H9 (cell line): ENCODE results near the gene DLX6. TPM values are rescaled to one million over a fixed set of nuclear protein-coding genes. Genes with fewer than 3 reads are reported as not detected.

Source experiments
- DNase-seq: peaks from one replicate; pipeline ENCODE4 v3.0.0-alpha.2; 2017
- H2AFZ ChIP-seq: one replicate; pipeline ENCODE4 v1.6.1; 2013; ENCODE audit warnings: mild to moderate bottlenecking, low read length, control low read depth, moderate library complexity
- H2AK5ac ChIP-seq: 2 replicates; pipeline ENCODE4 v1.6.1; 2013; ENCODE audit warnings: low read length, control low read depth, mixed read lengths; ENCODE audit not compliant: insufficient read length
- H2BK120ac ChIP-seq: one replicate; pipeline ENCODE4 v1.6.1; 2013; ENCODE audit warnings: low read depth, mild to moderate bottlenecking, low read length, control low read depth, inconsistent platforms; ENCODE audit not compliant: poor library complexity, severe bottlenecking
- H2BK12ac ChIP-seq: 2 replicates; pipeline ENCODE4 v1.6.1; 2013; ENCODE audit warnings: low read length, control low read depth, mixed read lengths, low read depth; ENCODE audit not compliant: insufficient read length
- H2BK15ac ChIP-seq: 2 replicates; pipeline ENCODE4 v1.6.1; 2013; ENCODE audit warnings: low read depth, low read length, control low read depth
- H2BK20ac ChIP-seq: one replicate; pipeline ENCODE4 v1.6.1; 2013; ENCODE audit warnings: low read depth, mild to moderate bottlenecking, low read length, control low read depth, inconsistent platforms; ENCODE audit not compliant: poor library complexity, severe bottlenecking
- H2BK5ac ChIP-seq: 2 replicates; pipeline ENCODE4 v1.6.1; 2013; ENCODE audit warnings: low read length, control low read depth, mixed read lengths; ENCODE audit not compliant: insufficient read length
- H3K14ac ChIP-seq: 2 replicates; pipeline ENCODE4 v1.6.1; 2013; ENCODE audit warnings: low read length, control low read depth; ENCODE audit not compliant: insufficient read depth
- H3K18ac ChIP-seq: 2 replicates; pipeline ENCODE4 v1.6.1; 2013; ENCODE audit warnings: low read depth, mild to moderate bottlenecking, mixed read lengths, low read length, control low read depth; ENCODE audit not compliant: insufficient read length
- H3K23ac ChIP-seq: 2 replicates; pipeline ENCODE4 v1.6.1; 2013; ENCODE audit warnings: low read length, control low read depth, mixed read lengths, low read depth; ENCODE audit not compliant: insufficient read length
- H3K23me2 ChIP-seq: 2 replicates; pipeline ENCODE4 v1.6.1; 2013; ENCODE audit warnings: low read depth, mild to moderate bottlenecking, mixed read lengths, low read length, control low read depth; ENCODE audit not compliant: insufficient read length, poor library complexity, severe bottlenecking
- H3K27ac ChIP-seq: 2 replicates; pipeline ENCODE4 v1.5.1; 2013; ENCODE audit warnings: low read length, control low read depth, mixed read lengths, low read depth; ENCODE audit not compliant: insufficient read length
- H3K27me3 ChIP-seq: 2 replicates; pipeline ENCODE4 v1.6.1; 2013; ENCODE audit warnings: low read length, control low read depth, inconsistent platforms; ENCODE audit not compliant: insufficient read depth
- H3K4ac ChIP-seq: 2 replicates; pipeline ENCODE4 v1.6.1; 2013; ENCODE audit warnings: low read depth, mild to moderate bottlenecking, control low read depth, inconsistent platforms, low read length, moderate library complexity
- H3K4me1 ChIP-seq: 2 replicates; pipeline ENCODE4 v1.6.1; 2013; ENCODE audit warnings: low read length, control low read depth, inconsistent platforms; ENCODE audit not compliant: insufficient read depth
- H3K4me2 ChIP-seq: 2 replicates; pipeline ENCODE4 v1.6.1; 2013; ENCODE audit warnings: low read length, control low read depth, mixed read lengths; ENCODE audit not compliant: insufficient read length, insufficient read depth
- H3K56ac ChIP-seq: 2 replicates; pipeline ENCODE4 v1.6.1; 2013; ENCODE audit warnings: low read depth, mild to moderate bottlenecking, mixed read lengths, low read length, control low read depth; ENCODE audit not compliant: insufficient read length
- H3K79me1 ChIP-seq: 2 replicates; pipeline ENCODE4 v1.6.1; 2013; ENCODE audit warnings: low read depth, mild to moderate bottlenecking, moderate library complexity, low read length, control low read depth, inconsistent platforms; ENCODE audit not compliant: insufficient read depth, poor library complexity, severe bottlenecking
- H3K79me2 ChIP-seq: 2 replicates; pipeline ENCODE4 v1.6.1; 2013; ENCODE audit warnings: low read length, control low read depth, inconsistent platforms; ENCODE audit not compliant: insufficient read depth
- H3K9ac ChIP-seq: 2 replicates; pipeline ENCODE4 v1.6.1; 2013; ENCODE audit warnings: low read length, control low read depth, mixed read lengths; ENCODE audit not compliant: insufficient read length; ENCODE audit errors: extremely low read depth
- H3K9me3 ChIP-seq: one replicate; pipeline ENCODE4 v1.6.1; 2013; ENCODE audit warnings: low read depth, low read length, inconsistent platforms; ENCODE audit not compliant: control insufficient read depth
- H3T11ph ChIP-seq: one replicate; pipeline ENCODE4 v1.6.1; 2013; ENCODE audit warnings: mild to moderate bottlenecking, low read length, control low read depth, inconsistent platforms
- H4K20me1 ChIP-seq: one replicate; pipeline ENCODE4 v1.6.1; 2013; ENCODE audit not compliant: control insufficient read depth, insufficient read length, insufficient read depth
- H4K5ac ChIP-seq: 2 replicates; pipeline ENCODE4 v1.6.1; 2013; ENCODE audit warnings: low read depth, mild to moderate bottlenecking, mixed read lengths, low read length, control low read depth; ENCODE audit not compliant: insufficient read length
- H4K8ac ChIP-seq: replicated peaks from 2 replicates; pipeline ENCODE4 v1.6.1; 2013; ENCODE audit warnings: low read length, control low read depth, mixed read lengths, low read depth; ENCODE audit not compliant: insufficient read length
- H4K91ac ChIP-seq: 2 replicates; pipeline ENCODE4 v1.6.1; 2013; ENCODE audit warnings: low read depth, mild to moderate bottlenecking, moderate library complexity, mixed read lengths, low read length, control low read depth; ENCODE audit not compliant: insufficient read length
- H3K27ac Mint-ChIP-seq, 3 experiments: 2 replicates in 2 of 3; 3 replicates in 1 of 3; pipeline ENCODE4 v1.8.0; 2020 to 2021; ENCODE audit warnings: mixed read lengths in 3 of 3, mild to moderate bottlenecking in 1 of 3, moderate library complexity in 1 of 3
- H3K27me3 Mint-ChIP-seq: 2 replicates; pipeline ENCODE4 v1.8.0; 2021; ENCODE audit warnings: low read depth, mild to moderate bottlenecking, moderate library complexity, mixed read lengths
- H3K36me3 Mint-ChIP-seq, 3 experiments: 2 replicates in 2 of 3; 3 replicates in 1 of 3; pipeline ENCODE4 v1.8.0; 2020 to 2021; ENCODE audit warnings: low read depth in 3 of 3, mixed read lengths in 3 of 3; ENCODE audit not compliant: insufficient read depth in 1 of 3
- H3K4me1 Mint-ChIP-seq, 2 experiments: 2 replicates each; pipeline ENCODE4 v1.8.0; 2020; ENCODE audit warnings: mixed read lengths in 2 of 2
- H3K4me3 Mint-ChIP-seq, 2 experiments: 2 replicates in 1 of 2; 3 replicates in 1 of 2; pipeline ENCODE4 v1.8.0; 2020 to 2021; ENCODE audit warnings: mild to moderate bottlenecking in 2 of 2, mixed read lengths in 2 of 2, moderate library complexity in 1 of 2
- H3K9me3 Mint-ChIP-seq, 2 experiments: 2 replicates in 1 of 2; 3 replicates in 1 of 2; pipeline ENCODE4 v1.8.0; 2020; ENCODE audit warnings: mild to moderate bottlenecking in 2 of 2, mixed read lengths in 2 of 2, moderate library complexity in 1 of 2
- WGBS: extraction: QIAGEN DNeasy Blood & Tissue Kit; methylation state at CpG from one replicate; pipeline ENCODE4 v1.1.7; 2013; ENCODE audit warnings: missing lambda C conversion rate, low lambda C conversion rate, mixed read lengths; ENCODE audit not compliant: insufficient read length; ENCODE audit errors: extremely low coverage; 5-methylcytosine and 5-hydroxymethylcytosine counted together
- total RNA-seq: library from RNA; stranded (reverse); gene quantifications from 2 replicates; pipeline ENCODE4 v1.2.1, GENCODE V29; 2021
- TF ChIP-seq, protein P1 (sequence below): fragments of 200-600 bp; sonication (generic); conservative IDR thresholded peaks from 3 replicates; pipeline ENCODE4 v1.8.0; 2021; ENCODE audit warnings: antibody characterized with exemption, mild to moderate bottlenecking

Gene DLX6
- total RNA-seq, 1 experiment from 2014 or later, result 0.24 TPM

- Histone ChIP-seq H2BK120ac (no peak overlapping the region), H3K4me1 (no peaks in the 10 kb centered on the region; the same call in 1 of the 2 replicates), H4K5ac (no peak overlapping the region), H3K9ac (no peak overlapping the region), H3K79me1 (no peaks in the 10 kb centered on the region), H4K8ac (no peak overlapping the region), H2BK12ac (no peak overlapping the region), H3K27me3 (peaks cover 84% of the 10 kb centered on the region), H2AFZ (no peak overlapping the region), H3K14ac (no peak overlapping the region), H2BK15ac (no peak overlapping the region), H3K56ac (no peak overlapping the region), H4K91ac (no peak overlapping the region), H4K20me1 (no peaks in the 10 kb centered on the region), H3K9me3 (no peaks in the 10 kb centered on the region), H3T11ph (no peak overlapping the region), H2AK5ac (no peak overlapping the region), H3K27ac (no peak overlapping the region), H3K18ac (no peak overlapping the region), H3K79me2 (no peaks in the 10 kb centered on the region), H3K23me2 (peaks cover 9% of the 10 kb centered on the region), H2BK20ac (no peak overlapping the region), H3K23ac (no peak overlapping the region), H3K4me2 (peak overlapping the region; percentile 1), H2BK5ac (no peak overlapping the region), H3K4ac (no peak overlapping the region)
- H3K36me3 Mint-ChIP-seq, result no peaks in the 10 kb centered on the region
- TF ChIP-seq, protein P1, sequence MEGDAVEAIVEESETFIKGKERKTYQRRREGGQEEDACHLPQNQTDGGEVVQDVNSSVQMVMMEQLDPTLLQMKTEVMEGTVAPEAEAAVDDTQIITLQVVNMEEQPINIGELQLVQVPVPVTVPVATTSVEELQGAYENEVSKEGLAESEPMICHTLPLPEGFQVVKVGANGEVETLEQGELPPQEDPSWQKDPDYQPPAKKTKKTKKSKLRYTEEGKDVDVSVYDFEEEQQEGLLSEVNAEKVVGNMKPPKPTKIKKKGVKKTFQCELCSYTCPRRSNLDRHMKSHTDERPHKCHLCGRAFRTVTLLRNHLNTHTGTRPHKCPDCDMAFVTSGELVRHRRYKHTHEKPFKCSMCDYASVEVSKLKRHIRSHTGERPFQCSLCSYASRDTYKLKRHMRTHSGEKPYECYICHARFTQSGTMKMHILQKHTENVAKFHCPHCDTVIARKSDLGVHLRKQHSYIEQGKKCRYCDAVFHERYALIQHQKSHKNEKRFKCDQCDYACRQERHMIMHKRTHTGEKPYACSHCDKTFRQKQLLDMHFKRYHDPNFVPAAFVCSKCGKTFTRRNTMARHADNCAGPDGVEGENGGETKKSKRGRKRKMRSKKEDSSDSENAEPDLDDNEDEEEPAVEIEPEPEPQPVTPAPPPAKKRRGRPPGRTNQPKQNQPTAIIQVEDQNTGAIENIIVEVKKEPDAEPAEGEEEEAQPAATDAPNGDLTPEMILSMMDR, result no peak
- H3K27me3 Mint-ChIP-seq, result peaks cover 98% of the 10 kb centered on the region
- WGBS, result no CpG with 5 or more reads among the region's 39 CpGs
- H3K4me1 Mint-ChIP-seq, result peaks cover 52 to 68% of the 10 kb centered on the region in 2 experiments
- peak overlapping the region; percentile 25 to 56; a peak in 4 of 5 replicates for H3K4me3 Mint-ChIP-seq
- peaks cover 0 to 10% of the 10 kb centered on the region in 2 experiments; a peak in 2 of 5 replicates for H3K9me3 Mint-ChIP-seq
- peak; percentile 89 for DNase-seq
- peak overlapping the region in 1 of 3 experiments; percentile 78; a peak in 2 of 7 replicates for H3K27ac Mint-ChIP-seq
These were observed 3.4 kb upstream of the DLX6 start for GRCh38 chr7:97001656-97002554.
